Cardiac muscle cell (in vitro differentiated cells and primary cell): ENCODE results near the gene POMC. TPM values are rescaled to one million over a fixed set of nuclear protein-coding genes. Genes with fewer than 3 reads are reported as not detected.
A peak's percentile ranks its signal among the peaks of the same experiment; 100 is the strongest.
"Not testable (repeated sequence)": the region's sequence is repeated elsewhere in the genome, so short reads cannot be mapped to it uniquely, and the experiment has no call there.

Experiments used
- DNase-seq, 2 donors: peaks; one replicate each; pipeline versions ENCODE4 v3.0.0 to v3.0.0-alpha.2; 2010 to 2017; ENCODE audit warnings: low read depth in 1 of 2, low spot score in 1 of 2
- H3K27ac ChIP-seq: fragments of 200-600 bp; sonication (generic); 2 replicates; pipeline ENCODE4 v1.5.1; 2016
- H3K27me3 ChIP-seq: fragments of 200-600 bp; sonication (generic); 2 replicates; pipeline ENCODE4 v1.6.0; 2016; ENCODE audit warnings: control low read depth
- H3K36me3 ChIP-seq: fragments of 200-600 bp; sonication (generic); 2 replicates; pipeline ENCODE4 v1.5.1; 2016; ENCODE audit warnings: control low read depth
- H3K4me1 ChIP-seq: fragments of 200-600 bp; sonication (generic); 2 replicates; pipeline ENCODE4 v1.8.1; 2017; ENCODE audit warnings: low read depth, mild to moderate bottlenecking, mixed run types
- H3K4me3 ChIP-seq: fragments of 200-600 bp; sonication (generic); 2 replicates; pipeline ENCODE4 v1.5.1; 2016; ENCODE audit warnings: mild to moderate bottlenecking
- H3K9me3 ChIP-seq: fragments of 200-600 bp; sonication (generic); 2 replicates; pipeline ENCODE4 v1.5.1; 2017; ENCODE audit warnings: low read depth, mild to moderate bottlenecking, control low read depth
- CTCF ChIP-seq: IDR thresholded peaks from 2 replicates; pipeline ENCODE4 v1.5.1; 2012; ENCODE audit warnings: low read depth, mild to moderate bottlenecking, low read length
- polyA plus RNA-seq: library from polyadenylated mRNA; unstranded; fragments of >200 nt; fragmentation: Nextera tagmentation; extraction: Ambion mirVana; gene quantifications from 2 replicates; pipeline ENCODE4 v1.2.1, GENCODE V29; 2016
- total RNA-seq: library from RNA; depleted of rRNA; stranded (reverse); fragments of >200 nt; gene quantifications from 2 replicates; pipeline ENCODE4 v1.2.3, GENCODE V29; 2016

The POMC gene
- total and polyA plus RNA-seq, 2 experiments from 2014 or later, result 2.0 to 2.8 TPM

- DNase-seq, result no peak
- H3K36me3 ChIP-seq, result no peaks in the 10 kb centered on the region
- H3K4me1 ChIP-seq, result no peaks in the 10 kb centered on the region
- H3K9me3 ChIP-seq, result no peaks in the 10 kb centered on the region
- H3K27ac ChIP-seq, result no peak overlapping the region
- no peak for TF ChIP-seq CTCF
- H3K4me3 ChIP-seq, result no peak overlapping the region
- no peaks in the 10 kb centered on the region for H3K27me3 ChIP-seq
Observed at GRCh38 chr2:25146896-25147295, 21.5 kb downstream of the POMC start.

GRCh38 chr2:25145803-25146202 is 22.6 kb downstream of the POMC start:
- no peak for TF ChIP-seq CTCF
- H3K4me3 ChIP-seq, result no peak overlapping the region
- H3K27ac ChIP-seq, result no peak overlapping the region
- no peaks in the 10 kb centered on the region for H3K9me3 ChIP-seq
- no peak for DNase-seq
- no peaks in the 10 kb centered on the region for H3K4me1 ChIP-seq
- H3K36me3 ChIP-seq, result no peaks in the 10 kb centered on the region
- H3K27me3 ChIP-seq, result no peaks in the 10 kb centered on the region

- Histone ChIP-seq H3K27ac (no peak overlapping the region), H3K9me3 (no peaks in the 10 kb centered on the region), H3K27me3 (no peaks in the 10 kb centered on the region), H3K4me3 (no peak overlapping the region), H3K4me1 (no peaks in the 10 kb centered on the region), H3K36me3 (no peaks in the 10 kb centered on the region)
- DNase-seq, result no peak
- TF ChIP-seq CTCF, result no peak
Observed at GRCh38 chr2:25141120-25141519, 27.3 kb downstream of the POMC start.

- not testable (repeated sequence) for H3K4me1 ChIP-seq, H3K4me3 ChIP-seq, H3K27me3 ChIP-seq, H3K9me3 ChIP-seq, DNase-seq, H3K36me3 ChIP-seq, H3K27ac ChIP-seq
Observed at GRCh38 chr2:25140535-25140934, 27.8 kb downstream of the POMC start.

GRCh38 chr2:25132693-25133092 is 35.7 kb downstream of the POMC start:
- Histone ChIP-seq H3K4me3 (no peak overlapping the region), H3K27me3 (peaks cover 13% of the 10 kb centered on the region), H3K4me1 (peaks cover 3% of the 10 kb centered on the region), H3K36me3 (no peaks in the 10 kb centered on the region), H3K9me3 (no peaks in the 10 kb centered on the region), H3K27ac (no peak overlapping the region)
- no peak for TF ChIP-seq CTCF
- DNase-seq, result no peak

GRCh38 chr2:25132299-25132635 is 36.1 kb downstream of the POMC start:
- Histone ChIP-seq H3K4me1 (peaks cover 3% of the 10 kb centered on the region), H3K27me3 (peaks cover 13% of the 10 kb centered on the region), H3K36me3 (no peaks in the 10 kb centered on the region), H3K4me3 (no peak overlapping the region), H3K27ac (no peak overlapping the region), H3K9me3 (no peaks in the 10 kb centered on the region)
- no peak for TF ChIP-seq CTCF
- DNase-seq, result peak; percentile 23 to 65
